GM19239 (cell line): ENCODE results near the gene TNNI2.

ENCODE experiments used
- DNase-seq: peaks from one replicate; pipeline ENCODE4 v3.0.0; 2011; ENCODE audit warnings: low spot score; ENCODE audit not compliant: insufficient read length
- FAIRE-seq: peaks from 2 replicates; lab custom pipeline; 2011; peaks lifted over from hg19 to GRCh38; lab: Jason Lieb, UNC

The TNNI2 gene

DNA sequence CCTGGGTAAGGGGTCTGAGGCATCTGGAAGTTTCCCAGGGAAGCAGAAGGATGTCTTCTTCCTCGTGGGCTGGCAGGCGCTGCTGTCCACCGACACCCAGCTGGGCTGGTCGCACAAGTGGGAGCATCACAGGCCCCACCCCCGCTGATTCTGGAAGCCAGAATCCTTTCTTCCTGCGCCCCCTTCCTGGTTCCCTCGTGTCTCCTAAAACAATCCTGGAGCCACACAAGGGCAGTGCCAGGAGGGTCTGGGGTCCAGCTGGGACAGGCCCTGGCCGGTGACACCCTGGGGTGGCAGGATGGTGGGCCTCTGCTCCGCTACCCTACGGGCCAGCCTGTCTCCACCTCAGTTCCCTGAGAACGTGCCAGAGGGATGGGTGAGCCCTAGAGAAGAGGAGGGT lies 18.3 kb downstream of the TNNI2 start:
- FAIRE-seq (no peak), DNase-seq (no peak)

DNA sequence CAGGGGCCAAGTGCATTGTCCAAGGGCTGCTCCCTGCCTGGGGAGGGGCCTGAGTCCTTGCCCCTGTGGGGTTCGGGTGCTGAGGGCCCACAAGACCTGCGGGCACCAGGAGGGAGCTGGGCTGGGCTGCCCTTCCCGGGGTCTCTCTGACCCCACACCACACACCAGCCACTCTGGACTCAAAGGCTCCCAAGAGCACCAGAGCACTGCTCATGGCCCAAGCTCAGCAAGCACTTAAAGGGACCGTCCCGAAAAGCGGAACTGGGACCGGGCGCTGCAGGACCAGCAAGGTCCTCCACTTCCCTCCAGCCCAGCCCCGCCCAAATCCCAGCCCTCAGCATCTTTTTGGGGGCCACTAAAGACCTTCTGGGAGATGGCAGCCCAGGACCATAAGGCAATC lies 19.4 kb downstream of the TNNI2 start:
- DNase-seq (no peak), FAIRE-seq (no peak)

DNA sequence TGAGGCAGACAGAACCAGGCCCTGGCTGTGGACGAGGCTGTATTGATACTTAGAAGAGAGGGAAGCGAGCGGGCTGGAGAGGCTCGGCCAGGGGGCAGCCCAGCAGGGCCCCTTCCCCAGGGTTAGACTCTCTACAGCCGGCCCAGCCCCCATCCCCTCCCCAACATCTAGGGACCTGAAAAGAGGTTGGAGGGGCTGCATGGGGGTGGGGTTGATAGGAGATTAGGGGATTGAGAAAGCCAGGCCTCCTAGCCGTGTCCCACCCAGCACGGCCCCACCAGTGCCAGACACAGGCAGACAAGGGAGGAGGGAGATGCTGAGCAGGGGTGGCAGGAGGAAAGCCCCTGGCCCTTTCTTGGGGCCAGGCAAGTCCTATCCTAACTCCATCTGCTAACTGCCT lies 19.8 kb downstream of the TNNI2 start:
- FAIRE-seq (no peak), DNase-seq (no peak)

DNA sequence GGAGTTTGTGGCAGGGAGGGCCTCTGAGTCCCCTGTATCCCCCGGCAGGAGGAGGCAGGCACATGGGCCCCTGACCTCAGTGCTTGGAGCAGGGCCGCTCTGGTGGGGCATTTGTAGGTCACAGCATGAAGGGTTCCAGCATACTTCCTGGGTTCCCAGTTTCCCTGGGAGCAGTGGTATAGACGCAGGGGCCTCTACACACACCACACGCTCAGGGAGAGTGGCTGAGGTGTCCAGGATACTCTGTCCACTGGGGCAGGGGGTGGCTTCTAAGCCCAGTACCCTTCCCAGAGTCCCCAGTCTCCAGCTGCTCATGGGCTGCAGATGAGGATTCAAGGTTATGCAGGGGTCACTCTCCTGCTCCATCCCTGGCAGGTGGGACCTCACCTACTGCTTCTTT lies 20.2 kb downstream of the TNNI2 start:
- FAIRE-seq (no peak), DNase-seq (no peak)

DNA sequence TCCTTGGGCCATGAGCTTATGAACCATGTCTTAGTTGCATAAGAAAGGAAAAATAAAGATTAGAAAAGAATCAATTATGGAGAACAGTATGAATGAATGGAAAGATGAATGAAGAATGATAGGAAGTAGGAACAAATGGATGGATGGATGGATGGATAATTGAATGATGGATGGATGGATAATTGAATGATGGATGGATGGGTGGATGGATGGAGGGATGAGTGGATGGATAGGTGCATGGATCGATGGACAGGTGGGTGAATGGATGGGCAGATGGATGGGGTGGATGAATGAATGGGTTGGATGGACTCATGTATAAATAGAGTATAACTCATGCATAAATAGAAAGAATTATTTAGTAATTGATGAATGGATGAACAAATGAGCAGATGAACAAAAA lies 21.3 kb downstream of the TNNI2 start:
- FAIRE-seq: no peak
- DNase-seq: no peak

DNA sequence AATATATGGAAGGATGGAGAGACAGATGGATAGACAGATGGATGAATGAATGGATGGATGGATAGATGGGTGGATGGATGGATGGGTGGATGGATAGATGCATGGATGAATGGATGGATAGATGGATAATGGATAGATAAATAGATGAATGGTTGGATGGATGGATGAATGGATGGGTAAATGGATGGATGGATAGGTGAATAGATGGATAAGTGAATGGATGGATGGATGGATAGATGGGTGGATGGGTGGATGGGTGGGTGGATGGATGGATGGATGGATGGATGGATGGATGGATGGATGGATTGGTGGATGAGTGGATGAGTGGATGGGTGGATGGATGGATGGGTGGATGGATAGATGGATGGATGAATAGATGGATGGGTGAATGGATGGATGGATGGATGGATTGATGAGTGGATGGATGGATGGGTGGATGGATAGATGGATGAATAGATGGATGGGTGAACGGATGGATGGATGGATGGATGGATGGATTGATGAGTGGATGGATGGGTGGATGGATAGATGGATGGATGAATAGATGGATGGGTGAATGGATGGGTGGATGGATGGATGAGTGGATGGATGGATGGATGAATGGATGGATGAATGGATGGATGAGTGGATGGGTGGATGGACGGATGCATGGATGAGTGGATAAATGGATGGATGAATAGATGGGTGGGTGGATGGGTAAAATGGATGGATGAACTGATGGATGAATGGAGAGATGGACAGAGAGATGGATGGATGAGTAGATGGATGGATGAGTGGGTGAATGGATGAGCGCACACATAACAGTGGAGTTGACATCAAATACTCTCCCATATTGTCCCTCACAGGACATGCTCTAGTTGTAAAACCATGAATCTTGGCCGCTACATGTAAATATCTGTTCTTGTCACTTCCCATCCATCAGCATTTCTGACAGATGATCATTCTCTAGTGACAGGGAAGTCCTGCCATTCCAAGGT lies 22.9 kb downstream of the TNNI2 start:
- FAIRE-seq: no peak
- no peak for DNase-seq

DNA sequence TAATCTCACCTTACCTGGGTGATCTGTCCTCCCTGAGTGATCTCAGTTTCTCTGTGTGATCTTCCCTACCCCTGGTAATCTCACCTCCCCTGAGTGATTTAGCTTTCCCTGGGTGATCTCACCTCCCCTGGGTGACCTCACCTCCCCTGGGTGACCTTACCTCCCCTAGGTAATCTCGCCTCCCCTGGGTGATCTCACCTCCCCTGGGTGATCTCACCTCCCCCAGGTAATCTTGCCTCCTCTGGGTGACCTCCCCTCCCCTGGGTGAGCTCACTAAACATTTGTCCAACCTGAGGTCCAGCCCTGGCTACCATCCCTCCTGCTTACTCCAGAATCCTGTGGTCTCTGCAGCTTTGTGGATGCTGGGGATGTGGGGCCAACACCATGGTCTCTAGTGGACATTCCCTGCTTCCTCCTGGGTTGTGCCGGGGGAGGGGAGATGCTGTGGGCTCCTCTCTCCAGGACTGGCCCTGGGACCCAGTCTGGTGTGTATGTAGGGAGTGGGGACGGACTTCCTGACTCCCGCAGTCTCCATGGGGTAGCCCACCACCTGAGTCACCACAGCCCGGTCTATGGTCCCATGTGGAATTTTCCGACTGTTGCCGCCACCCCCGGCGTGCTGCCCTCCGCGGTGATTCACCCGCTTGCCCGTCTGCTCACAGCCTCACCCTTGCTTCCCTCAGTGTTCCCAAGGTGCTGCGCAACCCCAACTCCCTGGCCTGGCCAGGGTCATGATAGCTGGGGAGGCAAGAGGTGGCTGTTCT lies 24.0 kb downstream of the TNNI2 start:
- FAIRE-seq: no peak
- no peak for DNase-seq

DNA sequence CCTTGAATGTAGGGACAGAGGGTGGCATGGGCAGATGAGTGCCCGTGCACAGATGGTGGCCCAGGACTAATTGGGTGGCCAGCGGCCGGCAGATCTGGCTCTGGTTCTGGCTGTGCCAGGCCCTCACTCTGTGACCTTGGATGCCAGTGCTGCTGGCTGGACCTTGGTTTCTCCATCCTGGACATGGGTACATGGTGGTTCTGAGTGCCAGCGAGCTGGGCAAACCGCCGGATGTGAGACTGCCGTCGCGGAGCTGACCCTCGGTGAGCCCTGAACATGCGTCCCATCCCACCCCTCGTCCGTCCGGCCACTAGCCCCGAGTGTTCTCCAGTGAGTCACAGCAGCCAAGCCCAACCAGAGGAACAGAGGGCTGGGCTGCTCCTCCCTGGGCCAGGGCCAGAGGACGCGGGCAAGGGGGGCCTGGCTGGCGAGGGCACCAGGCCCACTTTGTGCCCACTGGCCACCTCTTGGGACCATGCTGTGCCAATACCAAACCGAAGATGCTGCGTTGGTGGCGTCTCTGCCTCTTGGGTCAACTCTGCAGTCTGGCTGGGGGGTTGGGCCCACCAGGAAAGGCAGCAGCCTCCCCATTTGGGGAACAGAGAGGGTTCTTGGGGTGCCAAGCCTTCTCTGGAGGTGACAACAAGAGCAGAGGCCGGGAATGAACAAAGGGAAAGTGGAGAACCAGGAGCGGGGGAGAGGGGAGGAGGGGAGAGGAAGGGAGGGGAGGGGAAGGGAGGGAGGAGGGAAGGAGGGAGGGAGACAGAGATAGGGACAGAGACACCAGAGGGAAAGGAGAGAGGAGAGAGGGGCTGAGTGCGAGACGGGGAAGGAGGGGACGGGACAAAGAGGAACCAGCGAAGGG lies 24.8 kb downstream of the TNNI2 start:
- FAIRE-seq: no peak
- DNase-seq: no peak

DNA sequence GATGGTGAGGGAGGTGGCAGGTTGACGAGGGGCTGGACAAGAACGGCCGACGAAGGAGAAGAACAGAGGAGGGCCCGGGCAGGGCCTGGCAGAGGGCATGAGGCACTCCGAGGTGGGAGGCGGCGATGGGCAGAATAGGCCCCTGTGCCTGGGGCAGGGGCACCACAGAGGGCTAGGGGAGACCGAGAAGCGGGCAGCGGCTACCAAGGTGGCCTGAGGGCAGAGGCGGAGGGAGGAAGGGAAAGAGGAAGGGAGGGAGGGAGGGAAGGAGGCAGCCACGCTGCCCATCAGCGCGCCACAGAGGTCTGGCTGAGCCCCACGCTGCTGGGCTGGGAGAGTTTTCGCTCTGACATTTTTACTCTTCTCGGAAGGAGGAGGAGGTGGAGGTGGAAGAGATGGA lies 25.4 kb downstream of the TNNI2 start:
- FAIRE-seq: no peak
- no peak for DNase-seq

DNA sequence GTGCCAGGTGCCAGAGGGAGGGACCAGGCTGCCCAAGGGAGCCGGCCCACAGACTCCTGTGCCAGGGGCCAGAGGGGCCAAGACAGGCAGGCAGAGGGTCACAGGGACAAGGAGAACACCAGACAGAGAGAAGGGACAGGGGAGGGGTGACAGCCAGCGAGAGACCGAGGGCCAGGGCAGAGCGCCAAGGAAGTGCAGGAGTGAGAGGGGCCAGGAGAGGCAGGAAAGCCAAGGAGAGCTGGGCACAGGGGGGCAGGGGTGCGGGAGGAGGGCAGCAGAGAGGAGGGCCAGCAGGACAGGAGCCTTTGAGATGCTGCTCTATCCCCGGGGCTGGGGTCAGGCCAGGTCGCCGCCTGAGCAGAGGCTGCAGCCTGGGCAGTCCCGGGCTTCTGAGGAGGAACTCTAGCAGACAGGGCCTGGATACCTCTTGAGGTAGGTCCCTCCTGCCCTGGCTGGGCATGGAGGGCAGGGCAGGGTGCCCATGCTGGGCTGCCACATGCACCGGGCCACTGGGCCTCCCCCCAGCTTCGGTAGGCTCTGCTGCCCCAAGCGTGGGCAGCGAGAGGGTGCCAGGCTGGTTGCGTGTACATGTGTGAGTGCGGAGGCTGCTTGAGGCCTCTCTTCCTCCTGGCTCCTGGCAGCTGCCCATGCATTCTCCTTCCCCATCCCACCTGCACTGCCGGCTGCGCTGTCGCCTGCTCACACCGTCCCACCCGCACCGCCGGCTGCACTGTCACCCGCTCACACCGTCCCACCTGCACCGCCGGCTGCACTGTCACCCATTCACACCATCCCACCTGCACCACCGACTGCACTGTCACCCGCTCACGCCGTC lies 26.3 kb downstream of the TNNI2 start:
- no peak for DNase-seq
- no peak for FAIRE-seq

DNA sequence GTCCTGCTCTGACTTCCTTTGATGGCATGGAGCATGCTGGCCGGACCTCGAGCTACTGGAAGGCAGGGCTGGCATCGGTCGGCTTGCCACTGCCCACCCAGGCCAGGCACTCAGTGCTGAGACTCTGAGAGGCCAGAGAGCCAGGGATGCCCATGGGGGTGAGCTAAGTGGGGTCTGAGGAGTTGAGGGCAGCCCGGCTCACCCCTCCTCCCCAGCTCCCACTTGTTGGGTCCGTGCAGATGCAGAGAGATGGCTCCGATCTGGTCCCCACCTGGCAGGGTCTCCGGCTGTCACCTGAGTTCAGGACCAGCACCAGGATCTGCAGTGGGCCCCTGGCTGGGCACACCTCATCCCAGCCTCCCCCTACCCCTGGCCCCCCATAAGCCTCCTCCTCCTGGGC lies 27.4 kb downstream of the TNNI2 start:
- FAIRE-seq (no peak), DNase-seq (no peak)

DNA sequence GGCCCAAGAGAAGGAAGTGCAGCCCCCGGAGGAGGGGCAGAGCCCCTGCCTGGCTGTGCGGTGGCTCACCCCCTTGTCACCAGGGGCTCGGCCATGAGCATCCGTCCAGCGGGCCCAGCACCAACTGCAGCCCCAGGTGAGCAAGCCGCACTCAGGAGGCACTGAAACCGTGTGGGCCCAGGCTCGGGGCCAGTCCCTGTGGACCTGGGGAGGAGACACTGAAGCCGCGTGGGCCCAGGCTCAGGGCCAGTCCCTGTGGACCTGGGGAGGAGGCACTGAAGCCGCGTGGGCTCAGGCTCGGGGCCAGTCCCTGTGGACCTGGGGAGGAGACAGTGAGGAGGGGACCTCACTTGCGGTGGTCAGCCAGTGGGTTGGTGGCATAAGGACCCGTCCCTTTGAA lies 28.0 kb downstream of the TNNI2 start:
- FAIRE-seq: no peak
- no peak for DNase-seq

DNA sequence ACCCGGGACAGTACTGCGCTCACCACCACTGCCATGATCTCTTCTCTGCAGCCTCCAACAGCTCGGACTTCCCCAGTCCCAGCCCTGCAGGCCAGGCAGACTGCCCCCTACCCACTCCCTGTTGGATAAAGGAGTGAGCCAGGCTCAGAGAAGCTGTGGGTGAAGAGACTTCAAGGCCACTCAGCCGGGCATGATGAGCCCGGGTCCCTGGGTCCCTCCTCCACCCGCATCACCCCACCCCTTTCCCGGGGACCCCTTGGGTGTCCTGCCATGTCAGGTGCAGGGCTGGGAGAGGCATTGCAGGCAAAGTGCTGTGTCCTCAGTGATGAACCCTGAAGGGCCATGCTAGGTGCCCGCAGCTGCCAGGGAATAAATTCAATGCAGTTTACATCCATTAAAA lies 28.6 kb downstream of the TNNI2 start:
- FAIRE-seq: no peak

DNA sequence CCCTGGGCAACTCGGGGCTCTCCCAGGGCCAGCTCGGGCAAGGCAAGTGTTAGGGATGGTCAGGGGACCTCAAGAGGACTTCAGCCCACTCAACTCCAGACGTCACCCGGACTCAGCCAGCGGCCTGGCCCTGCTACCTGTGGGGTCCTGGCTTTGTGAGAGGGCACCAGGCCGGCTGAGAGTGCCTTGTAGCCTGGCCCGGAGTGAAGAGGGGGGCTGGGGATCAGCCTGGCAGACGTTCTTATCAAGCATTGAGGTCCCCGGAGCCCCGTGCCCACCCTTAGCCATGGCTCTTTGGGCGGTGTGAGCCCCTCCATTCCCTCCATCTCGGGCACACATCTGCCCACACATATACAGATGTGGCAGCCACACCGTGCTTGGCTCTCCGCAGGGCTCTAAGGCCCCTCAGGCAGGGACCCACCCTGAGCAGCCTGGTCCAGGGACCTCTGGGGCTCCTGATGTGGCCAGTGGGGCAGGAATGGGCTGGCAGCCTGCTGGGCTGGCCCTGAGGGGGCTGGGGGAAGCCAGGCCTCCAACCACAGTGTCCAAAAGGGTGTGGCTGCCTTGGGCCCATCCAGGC lies 29.4 kb downstream of the TNNI2 start:
- DNase-seq (no peak), FAIRE-seq (no peak)

More for the DNA sequence above, 28.6 kb downstream of the TNNI2 start:
- DNase-seq: no peak

DNA sequence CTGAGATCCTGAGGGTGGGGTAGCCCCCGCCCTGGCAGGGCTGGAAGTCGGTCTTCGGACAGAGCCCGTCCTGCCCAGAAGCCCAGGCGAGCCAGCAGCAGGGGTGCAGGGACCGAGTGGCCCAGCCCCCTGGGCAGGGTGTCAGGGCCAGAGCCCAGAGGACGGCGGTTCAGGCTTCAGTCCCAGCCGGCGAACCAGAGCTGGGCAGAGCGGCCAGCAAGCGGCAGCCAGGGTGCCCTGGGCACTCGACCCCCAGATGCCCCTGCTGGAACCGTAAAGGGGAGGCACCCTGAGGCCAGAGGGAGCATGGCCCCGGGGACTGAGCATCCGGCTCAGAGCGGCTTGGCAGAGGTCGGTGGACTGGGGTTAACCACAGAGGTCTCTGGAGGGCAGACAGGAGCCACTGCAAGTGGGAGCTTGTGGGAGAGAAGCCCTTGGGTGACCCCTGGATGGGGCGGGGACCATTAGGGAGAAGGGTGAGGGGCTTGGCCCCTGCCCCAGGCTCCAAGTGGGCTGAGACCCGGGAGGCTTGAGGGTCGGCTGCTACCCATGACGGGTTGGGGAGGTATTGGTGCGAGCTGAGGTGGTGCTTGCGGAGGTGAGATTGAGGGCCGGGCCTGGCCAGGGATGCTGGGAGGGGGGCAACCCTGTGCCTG lies 30.0 kb downstream of the TNNI2 start:
- FAIRE-seq: no peak
- no peak for DNase-seq

DNA sequence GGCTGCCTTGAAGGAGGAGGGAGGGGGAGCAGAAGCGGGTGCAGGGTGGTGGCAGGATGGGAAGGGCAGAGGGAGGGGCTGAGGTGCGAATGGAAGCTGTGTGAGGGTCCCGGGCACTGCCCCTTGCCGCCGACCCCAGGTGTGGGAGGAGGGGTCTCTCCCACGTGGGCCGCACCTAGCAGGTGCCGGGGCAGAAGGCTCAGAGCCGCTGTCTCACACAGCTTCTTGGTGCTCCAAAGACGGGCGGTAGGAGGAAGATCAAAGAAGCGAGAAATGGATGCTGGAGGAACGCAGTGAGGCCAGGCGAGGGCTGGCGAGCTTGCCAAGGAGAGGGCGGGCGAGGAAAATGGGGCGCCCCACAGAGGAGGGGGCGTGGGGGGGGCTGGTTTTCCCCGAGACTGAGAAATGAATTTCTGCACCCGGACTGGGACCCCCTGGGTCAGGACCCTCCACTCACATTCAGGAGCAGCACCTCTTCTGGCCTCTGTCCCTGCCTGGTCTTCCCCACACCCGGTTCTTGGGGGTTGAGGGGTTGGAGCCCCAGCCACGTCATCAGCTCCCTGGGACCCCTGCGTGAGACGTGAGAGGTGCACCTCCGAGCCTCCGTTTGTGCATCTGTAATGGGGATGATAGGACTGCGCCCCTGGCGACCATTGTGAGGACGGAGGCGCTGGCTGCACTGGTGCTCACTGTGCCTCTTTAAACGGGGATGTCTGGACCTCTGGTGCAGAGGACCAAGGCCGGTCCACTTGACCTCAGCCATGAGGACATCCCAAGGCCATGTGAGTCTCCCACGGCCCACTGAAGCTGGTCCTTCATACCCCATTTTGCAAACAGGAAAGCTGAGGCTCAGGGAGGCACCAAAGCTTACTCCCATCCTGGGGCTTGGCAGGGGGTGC lies 30.9 kb downstream of the TNNI2 start:
- FAIRE-seq: no peak
- no peak for DNase-seq

DNA sequence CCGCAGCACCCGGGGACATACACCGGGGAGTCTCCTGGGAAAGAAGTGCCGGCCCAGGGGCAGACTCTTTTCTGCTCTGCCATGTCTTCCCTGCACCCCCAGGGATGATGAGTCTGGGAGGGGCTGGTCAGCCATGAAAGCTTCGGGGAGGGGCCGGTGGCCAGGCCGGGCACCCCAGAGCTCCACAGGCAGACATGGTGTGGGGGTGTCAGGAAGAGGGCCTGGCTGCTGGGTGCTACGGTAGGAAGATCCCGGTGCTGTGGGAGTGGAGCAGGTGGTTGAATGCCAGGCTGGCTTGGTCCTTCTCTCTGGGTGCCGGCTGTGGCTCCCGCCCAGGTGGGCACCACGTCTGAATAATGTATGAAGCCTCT lies 31.5 kb downstream of the TNNI2 start:
- FAIRE-seq (no peak), DNase-seq (no peak)
